Liver (tissue), 9 donors: ENCODE results near the gene BLNK. TPM values are rescaled to one million over a fixed set of nuclear protein-coding genes. Genes with fewer than 3 reads are reported as not detected.

Experiments used
- DNase-seq: peaks from one replicate; pipeline ENCODE4 v3.0.0-alpha.2; 2017; ENCODE audit warnings: low spot score
- H3K27ac ChIP-seq, 2 donors: one replicate each; pipeline ENCODE4 v1.7.0; 2013; ENCODE audit warnings: inconsistent platforms in 2 of 2, low read length in 2 of 2, control low read depth in 1 of 2, low read depth in 1 of 2, mild to moderate bottlenecking in 1 of 2
- H3K27me3 ChIP-seq, 4 donors: one replicate each; pipeline versions ENCODE4 v1.6.1 to v1.7.0; 2013; ENCODE audit warnings: low read length in 3 of 4, inconsistent platforms in 1 of 4, mild to moderate bottlenecking in 1 of 4, moderate library complexity in 1 of 4; ENCODE audit not compliant: control insufficient read depth in 4 of 4, insufficient read depth in 4 of 4
- H3K36me3 ChIP-seq, 4 donors: one replicate each; pipeline versions ENCODE4 v1.6.1 to v1.7.0; 2013; ENCODE audit warnings: low read length in 3 of 4, mild to moderate bottlenecking in 3 of 4, low read depth in 1 of 4, moderate library complexity in 1 of 4; ENCODE audit not compliant: control insufficient read depth in 4 of 4, insufficient read depth in 3 of 4
- H3K4me1 ChIP-seq, 4 donors: one replicate each; pipeline versions ENCODE4 v1.6.1 to v1.7.0; 2013; ENCODE audit warnings: low read length in 3 of 4, mild to moderate bottlenecking in 3 of 4, moderate library complexity in 1 of 4; ENCODE audit not compliant: control insufficient read depth in 4 of 4, insufficient read depth in 4 of 4
- H3K4me3 ChIP-seq, 3 donors: one replicate each; pipeline versions ENCODE4 v1.6.1 to v1.7.0; 2013; ENCODE audit warnings: low read length in 3 of 3, control low read depth in 1 of 3, low read depth in 1 of 3, mild to moderate bottlenecking in 1 of 3
- H3K9ac ChIP-seq, 2 donors: one replicate each; pipeline ENCODE4 v1.7.0; 2013; ENCODE audit warnings: low read length in 2 of 2, mild to moderate bottlenecking in 2 of 2, moderate library complexity in 2 of 2, control low read depth in 1 of 2, low read depth in 1 of 2
- H3K9me3 ChIP-seq, 4 donors: one replicate each; pipeline versions ENCODE4 v1.6.1 to v1.7.0; 2013; ENCODE audit warnings: low read length in 3 of 4; ENCODE audit not compliant: control insufficient read depth in 4 of 4
- FOXA1 ChIP-seq: IDR thresholded peaks from 2 replicates; pipeline ENCODE4 v1.6.1; 2016; ENCODE audit warnings: antibody characterized with exemption
- FOXA2 ChIP-seq: IDR thresholded peaks from 2 replicates; pipeline ENCODE4 v1.6.1; 2016; ENCODE audit warnings: antibody characterized with exemption
- GABPA ChIP-seq, 2 donors: IDR thresholded peaks in 1 of 2; conservative IDR thresholded peaks in 1 of 2; 2 replicates each; pipeline ENCODE4 v1.6.1; 2016; ENCODE audit warnings: antibody characterized with exemption in 2 of 2, mild to moderate bottlenecking in 1 of 2, moderate library complexity in 1 of 2
- HNF4A ChIP-seq, 2 donors: conservative IDR thresholded peaks; 2 replicates each; pipeline ENCODE4 v1.6.1; 2016; ENCODE audit warnings: antibody characterized with exemption in 2 of 2, mild to moderate bottlenecking in 2 of 2
- HNF4G ChIP-seq: IDR thresholded peaks from 2 replicates; pipeline ENCODE4 v1.6.1; 2016; ENCODE audit warnings: antibody characterized with exemption
- JUND ChIP-seq, 2 donors: IDR thresholded peaks; 2 replicates each; pipeline ENCODE4 v1.6.1; 2016; ENCODE audit warnings: antibody characterized with exemption in 2 of 2
- MAX ChIP-seq: IDR thresholded peaks from 2 replicates; pipeline ENCODE4 v1.6.1; 2016; ENCODE audit warnings: antibody characterized with exemption
- NR2F2 ChIP-seq: IDR thresholded peaks from 2 replicates; pipeline ENCODE4 v1.6.1; 2016; ENCODE audit warnings: antibody characterized with exemption
- RAD21 ChIP-seq, 2 donors: IDR thresholded peaks; 2 replicates each; pipeline ENCODE4 v1.6.1; 2016; ENCODE audit warnings: antibody characterized with exemption in 2 of 2, mild to moderate bottlenecking in 2 of 2
- REST ChIP-seq: IDR thresholded peaks from 2 replicates; pipeline ENCODE4 v1.6.1; 2016; ENCODE audit warnings: antibody characterized with exemption, mild to moderate bottlenecking
- RXRA ChIP-seq, 2 donors: IDR thresholded peaks; 2 replicates each; pipeline ENCODE4 v1.6.1; 2017 to 2018; ENCODE audit warnings: antibody characterized with exemption in 2 of 2, mild to moderate bottlenecking in 1 of 2
- SP1 ChIP-seq: IDR thresholded peaks from 2 replicates; pipeline ENCODE4 v1.6.1; 2018; ENCODE audit warnings: antibody characterized with exemption, mild to moderate bottlenecking
- TAF1 ChIP-seq: conservative IDR thresholded peaks from 2 replicates; pipeline ENCODE4 v1.6.1; 2016; ENCODE audit warnings: antibody characterized with exemption, mild to moderate bottlenecking
- YY1 ChIP-seq: IDR thresholded peaks from 2 replicates; pipeline ENCODE4 v1.6.1; 2016; ENCODE audit warnings: antibody characterized with exemption, mild to moderate bottlenecking
- WGBS: extraction: QIAGEN DNeasy Blood & Tissue Kit; methylation state at CpG from one replicate; pipeline ENCODE4 v1.1.7; 2013; 5-methylcytosine and 5-hydroxymethylcytosine counted together
- polyA plus RNA-seq, 2 donors: library from polyadenylated mRNA; stranded (reverse) in 1 of 2; unstranded in 1 of 2; fragments of 200-250 nt in 1 of 2; fragments of >200 nt in 1 of 2; fragmentation: Nextera tagmentation in 1 of 2; extraction: Ambion mirVana in 1 of 2; gene quantifications; one replicate each; pipeline versions ENCODE4 v1.2.1 to v1.2.3, GENCODE V29; 2013 to 2015
- total RNA-seq, 2 donors: library from RNA; depleted of rRNA; stranded (reverse); fragments of >200 nt; gene quantifications; one replicate each; pipeline ENCODE4 v1.2.3, GENCODE V29; 2014
- TF ChIP-seq, protein P1 (sequence below): IDR thresholded peaks from 2 replicates; pipeline ENCODE4 v1.6.1; 2016; ENCODE audit warnings: antibody characterized with exemption
- TF ChIP-seq, protein P2 (sequence below): fragments of 150-350 bp; IDR thresholded peaks from 2 replicates; pipeline ENCODE4 v1.5.1; 2017; ENCODE audit warnings: improper control_type of control experiment, low read depth, low read length; ENCODE audit not compliant: missing input control
- TF ChIP-seq, protein P3 (sequence below): IDR thresholded peaks from 2 replicates; pipeline ENCODE4 v1.6.1; 2016; ENCODE audit warnings: antibody characterized with exemption
- donor health status: healthy.
- donor health status: healthy.
- donor health status: healthy.
- donor health status: healthy.
- donor health status: healthy.

The BLNK gene
- total and polyA plus RNA-seq, 4 donors: 3.3 to 45.2 (median 14.5) TPM

DNA sequence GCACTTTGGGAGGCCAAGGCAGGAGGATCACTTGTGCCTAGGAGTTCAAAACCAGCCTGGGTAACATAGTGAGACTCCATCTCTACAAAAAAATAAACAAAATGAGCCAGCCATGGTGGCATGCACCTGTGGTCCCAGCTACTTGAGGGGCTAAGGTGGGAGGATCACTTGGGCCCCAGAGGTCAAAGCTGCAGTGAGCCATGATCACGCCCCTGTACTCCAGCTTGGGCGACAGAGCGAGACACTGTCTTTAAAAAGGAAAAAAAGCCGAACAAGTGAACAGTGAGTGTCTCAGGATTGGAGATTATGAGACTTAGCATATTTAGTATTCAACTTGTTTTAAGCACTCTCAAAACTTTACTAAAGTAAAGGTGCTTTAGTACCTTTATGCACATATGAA, 28.1 kb downstream of the BLNK start:
- Histone ChIP-seq H3K27me3 (no peaks in the 10 kb centered on the region), H3K4me1 (peaks cover 0 to 17% (median 11%) of the 10 kb centered on the region in 4 donors), H3K9ac (no peak overlapping the region), H3K36me3 (peaks cover 0 to 35% (median 29%) of the 10 kb centered on the region in 4 donors), H3K4me3 (no peak overlapping the region), H3K9me3 (no peaks in the 10 kb centered on the region), H3K27ac (no peak overlapping the region)
- DNase-seq: no peak
- WGBS: 96% methylated on average over 4 of the region's 4 CpGs
- TF ChIP-seq, protein P1, sequence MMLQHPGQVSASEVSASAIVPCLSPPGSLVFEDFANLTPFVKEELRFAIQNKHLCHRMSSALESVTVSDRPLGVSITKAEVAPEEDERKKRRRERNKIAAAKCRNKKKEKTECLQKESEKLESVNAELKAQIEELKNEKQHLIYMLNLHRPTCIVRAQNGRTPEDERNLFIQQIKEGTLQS: no peak
- TF ChIP-seq TAF1: no peak
- no peak for TF ChIP-seq FOXA2

DNA sequence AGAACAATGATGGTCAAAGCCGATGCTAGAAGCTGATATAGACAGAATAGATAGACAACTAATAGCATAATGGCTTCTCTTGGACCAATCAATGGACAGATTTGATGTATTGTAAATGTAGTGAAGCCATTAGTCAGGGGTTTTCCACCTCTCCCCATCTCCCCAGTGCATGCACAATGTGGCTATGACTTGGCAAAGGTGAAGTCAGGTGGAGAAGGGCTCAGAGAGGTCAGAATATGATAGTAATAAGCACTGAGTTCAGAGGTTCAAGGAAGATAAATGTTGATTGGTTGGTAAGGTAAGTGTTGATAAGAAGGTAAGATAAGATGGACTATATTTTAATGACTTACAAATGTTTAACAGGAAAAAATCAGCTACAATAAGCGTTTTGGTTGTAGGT, 28.5 kb downstream of the BLNK start:
- Histone ChIP-seq H3K27me3 (no peaks in the 10 kb centered on the region), H3K9me3 (no peaks in the 10 kb centered on the region), H3K27ac (no peak overlapping the region), H3K4me3 (no peak overlapping the region), H3K4me1 (peaks cover 0 to 17% (median 11%) of the 10 kb centered on the region in 4 donors), H3K9ac (no peak overlapping the region), H3K36me3 (peaks cover 0 to 39% (median 30%) of the 10 kb centered on the region in 4 donors)
- TF ChIP-seq NR2F2 (no peak), GABPA (IDR thresholded peaks at IDR 0.05 in 1 of 2, conservative IDR thresholded peaks at IDR 0.05 in 1 of 2) (no peak), MAX (no peak), TAF1 (no peak), FOXA2 (no peak), SP1 (no peak)
- TF ChIP-seq, protein P2, sequence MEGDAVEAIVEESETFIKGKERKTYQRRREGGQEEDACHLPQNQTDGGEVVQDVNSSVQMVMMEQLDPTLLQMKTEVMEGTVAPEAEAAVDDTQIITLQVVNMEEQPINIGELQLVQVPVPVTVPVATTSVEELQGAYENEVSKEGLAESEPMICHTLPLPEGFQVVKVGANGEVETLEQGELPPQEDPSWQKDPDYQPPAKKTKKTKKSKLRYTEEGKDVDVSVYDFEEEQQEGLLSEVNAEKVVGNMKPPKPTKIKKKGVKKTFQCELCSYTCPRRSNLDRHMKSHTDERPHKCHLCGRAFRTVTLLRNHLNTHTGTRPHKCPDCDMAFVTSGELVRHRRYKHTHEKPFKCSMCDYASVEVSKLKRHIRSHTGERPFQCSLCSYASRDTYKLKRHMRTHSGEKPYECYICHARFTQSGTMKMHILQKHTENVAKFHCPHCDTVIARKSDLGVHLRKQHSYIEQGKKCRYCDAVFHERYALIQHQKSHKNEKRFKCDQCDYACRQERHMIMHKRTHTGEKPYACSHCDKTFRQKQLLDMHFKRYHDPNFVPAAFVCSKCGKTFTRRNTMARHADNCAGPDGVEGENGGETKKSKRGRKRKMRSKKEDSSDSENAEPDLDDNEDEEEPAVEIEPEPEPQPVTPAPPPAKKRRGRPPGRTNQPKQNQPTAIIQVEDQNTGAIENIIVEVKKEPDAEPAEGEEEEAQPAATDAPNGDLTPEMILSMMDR: no peak
- TF ChIP-seq, protein P3, sequence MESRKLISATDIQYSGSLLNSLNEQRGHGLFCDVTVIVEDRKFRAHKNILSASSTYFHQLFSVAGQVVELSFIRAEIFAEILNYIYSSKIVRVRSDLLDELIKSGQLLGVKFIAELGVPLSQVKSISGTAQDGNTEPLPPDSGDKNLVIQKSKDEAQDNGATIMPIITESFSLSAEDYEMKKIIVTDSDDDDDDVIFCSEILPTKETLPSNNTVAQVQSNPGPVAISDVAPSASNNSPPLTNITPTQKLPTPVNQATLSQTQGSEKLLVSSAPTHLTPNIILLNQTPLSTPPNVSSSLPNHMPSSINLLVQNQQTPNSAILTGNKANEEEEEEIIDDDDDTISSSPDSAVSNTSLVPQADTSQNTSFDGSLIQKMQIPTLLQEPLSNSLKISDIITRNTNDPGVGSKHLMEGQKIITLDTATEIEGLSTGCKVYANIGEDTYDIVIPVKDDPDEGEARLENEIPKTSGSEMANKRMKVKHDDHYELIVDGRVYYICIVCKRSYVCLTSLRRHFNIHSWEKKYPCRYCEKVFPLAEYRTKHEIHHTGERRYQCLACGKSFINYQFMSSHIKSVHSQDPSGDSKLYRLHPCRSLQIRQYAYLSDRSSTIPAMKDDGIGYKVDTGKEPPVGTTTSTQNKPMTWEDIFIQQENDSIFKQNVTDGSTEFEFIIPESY: no peak
- 71% methylated on average over 2 of the region's 2 CpGs for WGBS
- no peak for DNase-seq

DNA sequence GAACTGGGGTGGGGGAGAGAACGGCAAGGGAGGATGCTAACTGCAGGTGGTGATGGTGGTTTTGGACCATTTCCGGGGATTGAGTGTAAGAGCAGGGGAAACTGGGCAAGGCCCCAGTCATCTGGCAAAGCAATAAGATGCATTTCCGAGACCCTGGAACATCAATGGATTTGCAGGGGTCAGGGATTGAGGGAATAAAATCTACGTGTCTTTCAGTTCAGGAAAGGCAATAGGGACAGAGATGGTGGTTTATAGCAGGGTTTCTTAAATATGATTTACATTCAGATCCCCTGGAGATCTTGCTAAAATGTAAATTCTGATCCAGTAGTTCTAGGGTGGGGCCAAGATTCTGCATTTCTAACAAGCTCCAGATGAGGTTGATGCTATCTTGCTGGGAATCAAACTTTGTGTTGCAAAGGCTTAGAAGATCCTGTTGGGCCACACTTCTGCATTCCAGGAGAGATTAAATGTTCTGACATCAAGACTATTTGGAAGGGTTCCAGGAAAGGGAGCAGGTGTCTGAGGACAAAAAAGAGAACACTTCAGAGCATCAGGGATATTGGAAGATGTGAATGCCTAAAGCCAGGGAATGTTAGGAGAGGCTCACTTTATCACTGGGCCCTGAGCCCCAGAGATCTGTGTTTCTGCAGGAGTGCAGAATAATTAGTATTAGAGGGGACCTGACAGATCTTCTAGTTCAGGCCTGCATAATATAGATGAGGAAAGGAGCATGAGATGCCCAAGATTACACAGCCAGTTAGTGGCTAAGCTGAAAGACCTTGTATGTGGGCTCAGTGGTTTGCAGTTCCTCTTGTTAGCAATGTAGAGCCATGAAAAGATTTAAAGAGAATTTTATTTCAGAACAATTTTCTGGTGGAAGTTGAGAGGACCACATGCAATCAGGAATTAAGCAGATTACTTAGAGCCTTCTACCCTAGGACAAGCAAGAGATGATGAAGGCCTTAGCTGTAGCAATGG, 32.4 kb downstream of the BLNK start:
- H3K27me3 ChIP-seq: no peaks in the 10 kb centered on the region
- H3K27ac ChIP-seq: no peak overlapping the region
- peaks cover 8 to 23% (median 16%) of the 10 kb centered on the region in 4 donors for H3K4me1 ChIP-seq
- peaks cover 0 to 41% (median 25%) of the 10 kb centered on the region in 4 donors for H3K36me3 ChIP-seq
- DNase-seq: no peak
- 66% methylated on average over 4 of the region's 4 CpGs for WGBS
- no peak overlapping the region for H3K9ac ChIP-seq
- no peak overlapping the region for H3K4me3 ChIP-seq
- no peaks in the 10 kb centered on the region for H3K9me3 ChIP-seq
- TF ChIP-seq HNF4G (no peak), RXRA (IDR thresholded peaks at IDR 0.05) (no peak), FOXA2 (no peak), SP1 (no peak), MAX (no peak), HNF4A (conservative IDR thresholded peaks at IDR 0.05) (no peak), NR2F2 (no peak), JUND (IDR thresholded peaks at IDR 0.05) (no peak), YY1 (no peak), RAD21 (IDR thresholded peaks at IDR 0.05) (no peak), GABPA (IDR thresholded peaks at IDR 0.05 in 1 of 2, conservative IDR thresholded peaks at IDR 0.05 in 1 of 2) (no peak), FOXA1 (no peak), REST (no peak)
